Endothelial cell of umbilical vein (primary cell): Measurements from ENCODE around the gene SLC38A8. TPM values are rescaled to one million over a fixed set of nuclear protein-coding genes. Genes with fewer than 3 reads are reported as not detected.

Experiments used
- BruUV-seq: library from RNA; stranded (reverse); fragments of 400-500 nt; replicated peaks from 2 replicates; lab custom pipeline; 2021; lab: Mats Ljungman, UMichigan
- CTCF ChIA-PET: fragments of 300-600, 350-600 bp; sonication (Branson Sonifier 250); formaldehyde crosslinking; loops from one replicate; lab custom pipeline; 2021; ENCODE audit warnings: antibody characterized with exemption, inconsistent platforms; lab: Charles Lee
- POLR2A ChIA-PET: fragments of 300-600, 350-600 bp; sonication (Branson Sonifier 250); formaldehyde crosslinking; loops from one replicate; lab custom pipeline; 2021; ENCODE audit warnings: antibody characterized with exemption, inconsistent platforms; lab: Charles Lee
- DNase-seq: peaks from one replicate; pipeline ENCODE4 v3.0.0-alpha.2; 2011; ENCODE audit warnings: low read depth, low spot score
- FAIRE-seq: peaks from 2 replicates; lab custom pipeline; 2011; peaks lifted over from hg19 to GRCh38; lab: Jason Lieb, UNC
- H2AFZ ChIP-seq: 2 replicates; pipeline ENCODE4 v1.6.0; 2012; ENCODE audit warnings: low read depth, low read length, control low read depth, inconsistent platforms
- H3K27ac ChIP-seq: 2 replicates; pipeline ENCODE4 v1.5.1; 2011; ENCODE audit warnings: low read depth, mild to moderate bottlenecking, control low read depth, low read length, moderate library complexity; ENCODE audit not compliant: insufficient read depth
- H3K27me3 ChIP-seq, 2 experiments: 2 replicates each; pipeline versions ENCODE4 v1.6.0 to v1.6.1; 2011; ENCODE audit warnings: low read length in 2 of 2, mixed read lengths in 1 of 2; ENCODE audit not compliant: control insufficient read depth in 2 of 2, insufficient read depth in 2 of 2
- H3K36me3 ChIP-seq, 2 experiments: 2 replicates in 1 of 2; 3 replicates in 1 of 2; pipeline ENCODE4 v1.5.1; 2011; ENCODE audit warnings: low read length in 2 of 2, mild to moderate bottlenecking in 1 of 2, moderate library complexity in 1 of 2; ENCODE audit not compliant: control insufficient read depth in 2 of 2, insufficient read depth in 2 of 2; ENCODE audit errors: extremely low read depth in 1 of 2
- H3K4me1 ChIP-seq: 3 replicates; pipeline ENCODE4 v1.5.1; 2011; ENCODE audit warnings: mild to moderate bottlenecking, low read length; ENCODE audit not compliant: control insufficient read depth, insufficient read depth; ENCODE audit errors: extremely low read depth
- H3K4me2 ChIP-seq: 2 replicates; pipeline ENCODE4 v1.6.1; 2011; ENCODE audit warnings: low read length, control low read depth, mixed read lengths; ENCODE audit not compliant: insufficient read depth
- H3K4me3 ChIP-seq, 3 experiments: fragments of 200-600 bp in 1 of 3; sonication (generic), shearing (Covaris generic) in 1 of 3; replicated peaks in 1 of 3; 2 replicates each; pipeline ENCODE4 v1.5.1; 2011 to 2016; ENCODE audit warnings: control low read depth in 3 of 3, low read length in 3 of 3, mild to moderate bottlenecking in 2 of 3, inconsistent platforms in 1 of 3, low read depth in 1 of 3, moderate library complexity in 1 of 3; ENCODE audit not compliant: insufficient read depth in 1 of 3
- H3K79me2 ChIP-seq: 2 replicates; pipeline ENCODE4 v1.6.0; 2012; ENCODE audit warnings: low read length, inconsistent platforms; ENCODE audit not compliant: control insufficient read depth, insufficient read depth
- H3K9ac ChIP-seq: replicated peaks from 2 replicates; pipeline ENCODE3; 2011; ENCODE audit warnings: low read length, control low read depth; ENCODE audit not compliant: insufficient read depth; ENCODE audit errors: extremely low read depth
- H3K9me1 ChIP-seq: replicated peaks from 3 replicates; pipeline ENCODE4 v1.6.0; 2011; ENCODE audit warnings: mild to moderate bottlenecking, low read length; ENCODE audit not compliant: control insufficient read depth, insufficient read depth; ENCODE audit errors: extremely low read depth
- H3K9me3 ChIP-seq: replicated peaks from 2 replicates; pipeline ENCODE4 v1.5.1; 2012; ENCODE audit warnings: low read length, inconsistent platforms; ENCODE audit not compliant: control insufficient read depth, insufficient read depth
- H4K20me1 ChIP-seq: replicated peaks from 2 replicates; pipeline ENCODE3; 2011; ENCODE audit warnings: mild to moderate bottlenecking, low read length; ENCODE audit not compliant: control insufficient read depth, insufficient read depth; ENCODE audit errors: extremely low read depth
- EZH2 ChIP-seq: IDR thresholded peaks from 2 replicates; pipeline ENCODE4 v1.6.1; 2012; ENCODE audit warnings: borderline replicate concordance, low read depth, mild to moderate bottlenecking, moderate library complexity, low read length, inconsistent platforms; ENCODE audit not compliant: severe bottlenecking
- FOS ChIP-seq: IDR thresholded peaks from 2 replicates; pipeline ENCODE4 v1.6.1; 2011; ENCODE audit warnings: mild to moderate bottlenecking, low read length, moderate library complexity, borderline replicate concordance; ENCODE audit not compliant: insufficient read depth
- JUN ChIP-seq: IDR thresholded peaks from 2 replicates; pipeline ENCODE4 v1.6.1; 2011; ENCODE audit warnings: borderline replicate concordance, low read depth; ENCODE audit not compliant: insufficient read length, insufficient read depth
- MAX ChIP-seq: IDR thresholded peaks from 2 replicates; pipeline ENCODE4 v1.6.1; 2011; ENCODE audit not compliant: insufficient read depth, insufficient read length
- MYC ChIP-seq: IDR thresholded peaks from one replicate; pipeline ENCODE4 v1.6.1; 2011; ENCODE audit warnings: mild to moderate bottlenecking, low read depth, low read length
- POLR2A ChIP-seq: IDR thresholded peaks from 2 replicates; pipeline ENCODE4 v1.6.1; 2012; ENCODE audit warnings: low read depth, mild to moderate bottlenecking, control low read depth, low read length
- POLR2AphosphoS5 ChIP-seq: IDR thresholded peaks from 2 replicates; pipeline ENCODE4 v1.6.1; 2012; ENCODE audit warnings: low read depth, mild to moderate bottlenecking, control low read depth, low read length, moderate library complexity; ENCODE audit not compliant: insufficient read depth
- dilution Hi-C: fragments of 300-500 bp; cut with MboI; formaldehyde crosslinking; loops from one replicate; pipeline ENCODE4 v1.15.0; 2019; ENCODE audit warnings: low sequenced_read_pairs; ENCODE audit not compliant: extremely low pct_ligation_motif_present
- intact Hi-C: fragments of 100-400 bp; cut with micrococcal nuclease; formaldehyde crosslinking; loops from one replicate; pipeline ENCODE4 v1.10.0; 2022
- polyA plus RNA-seq, 4 experiments: library from polyadenylated mRNA; depleted of rRNA in 3 of 4; stranded (reverse) in 3 of 4; unstranded in 1 of 4; fragments of >200 nt; gene quantifications; 2 replicates each; pipeline versions ENCODE4 v1.2.1 to v1.2.3, GENCODE V29; 2011 to 2012; ENCODE audit warnings: missing spikeins in 1 of 4
- total RNA-seq: library from RNA; stranded (reverse); gene quantifications from 2 replicates; pipeline ENCODE4 v1.2.3, GENCODE V29; 2021
- TF ChIP-seq, protein P1 (sequence below), 2 donors: IDR thresholded peaks; 1 replicate in 1 of 2; 2 replicates in 1 of 2; pipeline ENCODE4 v1.5.1; 2011; ENCODE audit warnings: low read length in 2 of 2, mild to moderate bottlenecking in 2 of 2, moderate library complexity in 2 of 2, control low read depth in 1 of 2, inconsistent platforms in 1 of 2, low read depth in 1 of 2; ENCODE audit not compliant: insufficient read depth in 1 of 2; ENCODE audit errors: extremely low read depth in 1 of 2

SLC38A8 gene
- total and polyA plus RNA-seq, 2 donors (not counting 3 experiments of a cell fraction or from before 2014, with no cell fraction given): not detected

GRCh38 chr16:84040823-84041820, 1.5 kb downstream of the SLC38A8 start:
- intact Hi-C loops (loop anchor here (5.0 kb wide), 1 partner anchor 84 kb away; no protein-coding TSS in a partner anchor), dilution Hi-C loops (no loop called here)
- Histone ChIP-seq H3K27me3 (peaks cover 0 to 4% of the 10 kb centered on the region in 2 experiments), H3K9me3 (no peaks in the 10 kb centered on the region), H3K4me2 (no peak overlapping the region), H3K4me1 (no peaks in the 10 kb centered on the region), H3K9me1 (no peaks in the 10 kb centered on the region), H3K9ac (no peak overlapping the region), H3K27ac (no peak overlapping the region), H2AFZ (no peak overlapping the region), H3K36me3 (no peaks in the 10 kb centered on the region), H3K4me3 (no peak overlapping the region), H4K20me1 (no peaks in the 10 kb centered on the region), H3K79me2 (no peaks in the 10 kb centered on the region)
- no peak for DNase-seq
- ChIA-PET POLR2A (no interaction called here), CTCF (interaction anchor here (1.0 to 1.2 kb wide), 3 partner anchors 22 to 87 kb away, joined by 3 to 4 read pairs (median 3); no protein-coding TSS in a partner anchor)
- FAIRE-seq: no peak
- no peak for TF ChIP-seq MAX
- no peak for TF ChIP-seq POLR2AphosphoS5
- no peak for TF ChIP-seq JUN
- TF ChIP-seq, protein P1, sequence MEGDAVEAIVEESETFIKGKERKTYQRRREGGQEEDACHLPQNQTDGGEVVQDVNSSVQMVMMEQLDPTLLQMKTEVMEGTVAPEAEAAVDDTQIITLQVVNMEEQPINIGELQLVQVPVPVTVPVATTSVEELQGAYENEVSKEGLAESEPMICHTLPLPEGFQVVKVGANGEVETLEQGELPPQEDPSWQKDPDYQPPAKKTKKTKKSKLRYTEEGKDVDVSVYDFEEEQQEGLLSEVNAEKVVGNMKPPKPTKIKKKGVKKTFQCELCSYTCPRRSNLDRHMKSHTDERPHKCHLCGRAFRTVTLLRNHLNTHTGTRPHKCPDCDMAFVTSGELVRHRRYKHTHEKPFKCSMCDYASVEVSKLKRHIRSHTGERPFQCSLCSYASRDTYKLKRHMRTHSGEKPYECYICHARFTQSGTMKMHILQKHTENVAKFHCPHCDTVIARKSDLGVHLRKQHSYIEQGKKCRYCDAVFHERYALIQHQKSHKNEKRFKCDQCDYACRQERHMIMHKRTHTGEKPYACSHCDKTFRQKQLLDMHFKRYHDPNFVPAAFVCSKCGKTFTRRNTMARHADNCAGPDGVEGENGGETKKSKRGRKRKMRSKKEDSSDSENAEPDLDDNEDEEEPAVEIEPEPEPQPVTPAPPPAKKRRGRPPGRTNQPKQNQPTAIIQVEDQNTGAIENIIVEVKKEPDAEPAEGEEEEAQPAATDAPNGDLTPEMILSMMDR (IDR thresholded peaks at IDR 0.05; ENCODE audit: extremely low read depth in 1 of 2, insufficient read depth in 1 of 2, low read depth in 1 of 2, low read length in 2 of 2): no peak
- no peak for TF ChIP-seq POLR2A
- TF ChIP-seq EZH2: no peak
- no peak for TF ChIP-seq FOS
- no peak for TF ChIP-seq MYC
- no TSS peak for BruUV-seq
